Eye (tissue), 1 donor: ENCODE results near the gene MAMDC2.
"Not testable (repeated sequence)": the region's sequence is repeated elsewhere in the genome, so short reads cannot be mapped to it uniquely, and the experiment has no call there.

Experiments used
- DNase-seq: peaks from one replicate; pipeline ENCODE4 v3.0.0-alpha.2; 2015

Gene MAMDC2

DNA sequence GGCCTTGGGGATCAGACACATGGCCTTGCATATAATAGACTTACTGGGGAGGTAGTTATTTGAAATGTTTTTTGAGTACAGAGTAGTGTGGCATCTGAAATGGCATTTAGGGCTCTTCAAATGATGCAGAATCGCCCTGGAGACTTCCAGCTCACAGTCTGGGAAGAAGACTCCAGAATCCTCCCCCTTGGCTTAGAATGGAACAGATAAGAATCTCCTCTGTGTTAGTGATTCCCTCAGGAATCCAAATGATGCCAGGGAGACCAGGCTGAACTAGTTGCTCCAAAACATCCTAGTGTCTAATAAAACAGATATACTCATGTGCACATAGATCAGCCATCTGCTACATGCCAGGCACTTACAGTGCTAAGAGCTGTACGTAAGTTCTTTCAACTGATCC, 176.6 kb downstream of the MAMDC2 start:
- DNase-seq: no peak

- no peak for DNase-seq
Observed at GRCh38 chr9:70222354-70222753, 178.7 kb downstream of the MAMDC2 start.

DNA sequence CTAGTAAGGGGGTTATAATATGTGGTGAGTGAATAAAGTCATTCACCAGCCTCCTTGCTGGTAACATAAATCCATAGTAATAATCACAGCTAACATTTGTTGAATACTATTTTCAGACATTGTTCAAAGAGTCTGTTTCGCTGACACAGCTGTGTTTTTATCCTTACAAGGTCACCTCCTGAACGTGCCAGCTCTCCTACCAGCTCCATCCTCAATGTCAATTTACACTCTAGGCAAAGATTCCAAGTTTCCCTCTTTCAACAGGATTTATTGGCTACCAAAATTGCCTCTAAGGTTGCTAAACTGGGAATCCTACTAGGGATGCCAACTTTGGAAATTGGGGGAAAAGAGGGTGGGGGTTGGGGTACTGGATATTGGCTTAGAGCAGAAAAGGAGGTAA, 184.5 kb downstream of the MAMDC2 start:
- no peak for DNase-seq

GRCh38 chr9:70228611-70229010, 185.0 kb downstream of the MAMDC2 start:
- peak; percentile 25 for DNase-seq

DNA sequence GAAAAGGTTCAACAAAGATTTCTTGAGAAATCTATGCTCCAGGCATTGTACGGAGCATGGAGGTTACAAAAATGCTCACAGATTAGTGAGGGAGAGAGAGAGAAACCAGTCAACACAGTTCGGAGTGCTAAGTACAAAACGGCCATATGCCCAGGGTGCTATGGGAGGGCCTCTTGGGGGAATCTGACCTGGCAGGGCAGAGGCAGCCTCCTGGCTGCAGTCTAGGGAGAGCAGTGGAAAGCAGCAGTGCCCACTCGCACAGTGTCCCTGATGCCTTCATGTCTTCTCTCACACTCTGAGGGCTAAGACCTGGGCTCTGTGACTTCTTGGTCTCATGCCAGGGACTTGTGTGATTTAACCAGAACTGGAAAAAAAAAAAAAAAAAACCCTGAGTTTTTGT, 185.4 kb downstream of the MAMDC2 start:
- peak; percentile 51 for DNase-seq

GRCh38 chr9:70229579-70229978, 185.9 kb downstream of the MAMDC2 start:
- peak; percentile 51 for DNase-seq

DNA sequence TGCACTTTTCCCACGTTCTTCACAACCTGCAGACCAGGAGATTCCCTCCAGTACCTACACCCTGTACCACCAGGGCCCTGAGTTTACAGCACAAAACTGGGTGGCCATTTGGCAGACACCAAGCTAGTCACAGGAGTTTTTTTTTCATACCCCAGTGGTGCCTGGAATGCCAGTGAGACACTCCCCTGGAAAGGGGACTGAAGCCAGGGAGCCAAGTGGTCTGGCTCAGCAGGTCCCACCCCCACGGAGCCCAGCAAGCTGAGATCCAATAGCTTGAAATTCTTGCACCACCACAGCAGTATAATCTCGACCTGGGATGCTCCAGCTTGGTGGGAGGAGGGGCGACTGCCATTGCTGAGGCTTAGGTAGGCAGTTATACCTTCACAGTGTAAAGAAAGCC, 188.8 kb downstream of the MAMDC2 start:
- no peak for DNase-seq

- not testable (repeated sequence) for DNase-seq
Observed at GRCh38 chr9:70234208-70234607, 190.6 kb downstream of the MAMDC2 start.

GRCh38 chr9:70245952-70246351, 202.3 kb downstream of the MAMDC2 start:
- DNase-seq: not testable (repeated sequence)

GRCh38 chr9:70250221-70250620, 206.6 kb downstream of the MAMDC2 start:
- no peak for DNase-seq

DNA sequence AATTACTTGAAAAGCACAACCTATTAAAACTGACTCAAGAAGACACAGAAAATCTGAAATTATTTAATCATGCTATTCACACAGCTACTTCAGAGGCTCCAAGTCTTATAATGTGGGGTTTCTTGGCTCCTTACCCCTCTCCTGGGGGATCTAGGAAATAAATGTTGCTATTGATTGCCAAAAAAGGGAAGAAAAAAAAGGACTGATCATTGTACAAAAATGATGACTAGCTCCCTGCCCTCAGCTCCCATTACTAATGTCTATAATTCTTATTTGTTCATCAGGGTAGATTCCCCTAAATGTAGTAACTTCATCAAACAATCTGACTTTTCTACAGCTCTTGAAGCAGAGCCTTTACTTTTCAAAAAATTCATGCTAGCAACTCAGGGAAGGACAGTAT, 211.8 kb downstream of the MAMDC2 start:
- peak; percentile 22 for DNase-seq

DNA sequence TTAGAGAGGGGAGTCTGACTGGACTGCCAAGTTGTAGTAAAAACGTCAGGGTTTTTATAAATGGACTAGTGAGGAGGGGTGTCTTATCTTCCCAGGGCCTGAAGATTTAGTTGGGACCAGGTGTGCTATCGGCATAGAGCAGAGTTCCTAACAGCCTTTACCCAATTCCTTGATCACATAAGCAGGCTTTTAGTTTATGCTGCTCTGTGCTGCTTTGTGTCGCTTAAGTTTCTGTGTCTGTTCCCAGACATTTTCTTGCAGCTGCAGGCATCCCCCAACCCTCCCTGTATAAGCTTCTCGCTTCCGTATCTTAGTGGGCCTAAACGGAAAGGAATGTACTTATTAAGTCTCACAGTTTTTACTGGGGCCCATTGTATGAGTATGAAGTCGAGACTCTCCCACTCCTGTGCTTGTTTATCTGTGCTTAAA, 212.5 kb downstream of the MAMDC2 start:
- peak; percentile 72 for DNase-seq

GRCh38 chr9:70257502-70257901, 213.9 kb downstream of the MAMDC2 start:
- peak; percentile 30 for DNase-seq

- DNase-seq: peak; percentile 89
Observed at GRCh38 chr9:70257991-70258691, 214.5 kb downstream of the MAMDC2 start.

DNA sequence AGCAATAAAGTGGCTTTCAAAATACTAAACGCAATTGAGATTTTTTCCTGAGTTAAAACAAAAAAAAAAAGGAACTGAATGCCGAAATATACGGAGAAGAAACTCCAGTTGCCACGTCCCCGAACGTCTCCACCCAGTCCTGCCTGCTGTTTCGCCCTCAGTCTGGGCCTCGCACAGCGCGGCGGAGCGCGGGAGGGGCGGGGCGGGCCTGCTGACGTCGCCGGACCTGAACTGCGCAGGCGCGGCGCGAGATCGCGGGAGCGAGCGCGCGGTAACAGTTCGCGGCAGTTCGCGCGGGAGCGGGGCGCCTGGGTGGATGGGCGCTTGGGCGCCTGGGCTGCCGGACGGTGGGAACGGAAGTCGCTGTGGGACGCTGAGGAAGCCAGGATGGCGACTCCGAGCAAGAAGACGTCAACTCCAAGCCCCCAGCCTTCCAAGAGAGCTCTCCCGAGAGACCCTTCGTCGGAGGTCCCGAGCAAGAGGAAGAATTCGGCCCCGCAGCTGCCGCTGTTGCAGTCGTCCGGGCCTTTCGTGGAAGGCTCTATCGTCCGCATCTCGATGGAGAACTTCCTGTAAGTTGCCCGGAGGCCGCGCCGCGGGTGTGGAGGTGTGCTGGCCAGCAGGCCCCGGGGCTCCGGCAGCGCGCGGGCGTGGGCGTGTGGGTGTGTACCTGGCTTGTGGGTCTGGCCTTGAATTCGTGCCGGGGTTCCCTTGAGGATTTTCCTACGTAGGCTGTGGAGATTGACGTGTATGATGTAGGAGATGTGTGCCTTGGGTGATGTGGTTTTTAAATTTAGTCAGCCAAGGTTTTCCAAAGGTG, 215.3 kb downstream of the MAMDC2 start, which contains the start of gene SMC5:
SMC5 (plus strand) TSS at position 287 of the 820 bp plus-strand sequence; CDS start at position 388, 101 bp downstream.
- peak; percentile 97 for DNase-seq

- DNase-seq: no peak
Observed at GRCh38 chr9:70259512-70259802, 215.8 kb downstream of the MAMDC2 start.

DNA sequence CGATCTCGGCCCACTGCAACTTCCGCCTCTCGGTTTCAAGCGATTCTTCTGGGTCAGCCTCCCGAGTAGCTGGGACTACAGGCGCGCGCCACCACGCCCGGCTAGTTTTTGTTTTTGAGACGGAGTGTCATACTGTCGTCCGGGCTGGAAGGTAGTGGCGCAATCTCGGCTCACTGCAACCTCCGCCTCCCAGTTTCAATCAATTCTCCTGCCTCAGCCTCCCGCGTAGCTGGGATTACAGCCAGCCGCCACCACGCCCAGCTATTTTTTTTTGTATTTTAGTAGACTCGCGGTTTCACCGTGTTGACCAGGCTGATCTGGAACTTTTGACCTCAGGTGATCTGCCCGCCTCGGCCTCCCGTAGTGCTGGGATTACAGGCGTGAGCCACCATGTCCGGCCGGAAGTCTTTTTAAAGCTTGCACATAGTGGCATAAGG, 216.4 kb downstream of the MAMDC2 start:
- DNase-seq: no peak

- no peak for DNase-seq
Observed at GRCh38 chr9:70260606-70261005, 217.0 kb downstream of the MAMDC2 start.

GRCh38 chr9:70261131-70261870, 217.7 kb downstream of the MAMDC2 start:
- peak; percentile 17 for DNase-seq

- no peak for DNase-seq
Observed at GRCh38 chr9:70262366-70262765, 218.7 kb downstream of the MAMDC2 start.

DNA sequence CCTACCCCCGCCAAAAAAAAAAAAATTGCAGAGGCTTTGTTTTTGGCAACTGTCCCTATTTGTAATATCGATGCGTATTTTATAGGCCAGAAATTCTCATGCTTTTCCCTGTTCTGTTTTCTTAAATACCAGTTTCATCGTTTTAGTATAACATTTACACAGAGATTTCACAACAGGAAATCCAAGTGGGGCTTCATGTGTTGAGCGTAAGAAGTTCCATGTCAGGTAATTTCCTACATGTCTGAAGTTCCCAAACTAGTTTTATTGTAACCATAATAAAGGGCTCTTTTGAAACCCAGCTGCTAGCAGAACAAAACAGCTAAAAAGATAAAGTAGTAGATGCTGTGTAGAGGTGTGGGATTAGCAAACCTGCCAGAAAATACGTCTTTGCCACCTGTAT, 219.3 kb downstream of the MAMDC2 start:
- no peak for DNase-seq

GRCh38 chr9:70263421-70263820, 219.8 kb downstream of the MAMDC2 start:
- DNase-seq: no peak
